OCI-LY1 (cell line): ENCODE results near the gene SEC61B.

Source experiments
- H2AFZ ChIP-seq: fragments of 200-600 bp; sonication (generic), shearing (Covaris generic); 2 replicates; pipeline ENCODE4 v1.6.0; 2014; ENCODE audit warnings: antibody characterized with exemption, mild to moderate bottlenecking, low read length
- H3F3A ChIP-seq: fragments of 200-600 bp; sonication (generic), shearing (Covaris generic); 2 replicates; pipeline ENCODE4 v1.6.0; 2014; ENCODE audit warnings: mild to moderate bottlenecking, antibody characterized with exemption, low read length, moderate library complexity; ENCODE audit not compliant: insufficient read depth
- H3K27ac ChIP-seq: fragments of 200-600 bp; sonication (generic); 2 replicates; pipeline ENCODE4 v1.5.1; 2014; ENCODE audit warnings: low read length, mixed run types, mild to moderate bottlenecking, low read depth; ENCODE audit not compliant: poor library complexity, severe bottlenecking
- H3K27me3 ChIP-seq: fragments of 200-600 bp; sonication (generic); 2 replicates; pipeline ENCODE4 v1.6.0; 2014; ENCODE audit warnings: antibody characterized with exemption, mild to moderate bottlenecking, low read length, moderate library complexity; ENCODE audit not compliant: insufficient read depth
- H3K36me3 ChIP-seq: fragments of 200-600 bp; sonication (generic); 2 replicates; pipeline ENCODE4 v1.6.1; 2014; ENCODE audit warnings: mild to moderate bottlenecking, antibody characterized with exemption, low read length, moderate library complexity, mixed read lengths; ENCODE audit not compliant: insufficient read depth
- H3K4me1 ChIP-seq: fragments of 200-600 bp; sonication (generic); 2 replicates; pipeline ENCODE4 v1.5.1; 2014; ENCODE audit warnings: mild to moderate bottlenecking, low read length, moderate library complexity; ENCODE audit not compliant: insufficient read depth, severe bottlenecking
- H3K4me2 ChIP-seq: fragments of 200-600 bp; sonication (generic), shearing (Covaris generic); 2 replicates; pipeline ENCODE4 v1.6.1; 2014; ENCODE audit warnings: low read length
- H3K4me3 ChIP-seq: fragments of 200-600 bp; sonication (generic); 2 replicates; pipeline ENCODE4 v1.5.1; 2014; ENCODE audit warnings: low read length, low read depth, mild to moderate bottlenecking, mixed read lengths; ENCODE audit not compliant: poor library complexity, severe bottlenecking
- H3K79me2 ChIP-seq: fragments of 200-600 bp; shearing (Covaris generic); 2 replicates; pipeline ENCODE4 v1.6.1; 2016; ENCODE audit warnings: mixed run types, low read length, mixed read lengths; ENCODE audit not compliant: insufficient read depth
- H3K9ac ChIP-seq: fragments of 200-600 bp; sonication (generic), shearing (Covaris generic); 2 replicates; pipeline ENCODE4 v1.6.1; 2014; ENCODE audit warnings: mild to moderate bottlenecking, low read length, mixed read lengths
- H3K9me2 ChIP-seq: fragments of 200-600 bp; sonication (generic), shearing (Covaris generic); 2 replicates; pipeline ENCODE4 v1.6.1; 2014; ENCODE audit warnings: low read depth, mild to moderate bottlenecking, low read length, mixed read lengths
- H3K9me3 ChIP-seq: fragments of 200-600 bp; shearing (Covaris generic); 2 replicates; pipeline ENCODE4 v1.6.1; 2014; ENCODE audit warnings: low read length, mixed read lengths
- H4K20me1 ChIP-seq: fragments of 200-600 bp; sonication (generic), shearing (Covaris generic); 2 replicates; pipeline ENCODE4 v1.6.0; 2016; ENCODE audit warnings: mild to moderate bottlenecking, low read length; ENCODE audit not compliant: insufficient read depth
- CTCF ChIP-seq: fragments of 200-600 bp; sonication (generic), shearing (Covaris generic); IDR thresholded peaks from 2 replicates; pipeline ENCODE4 v1.5.1; 2017; ENCODE audit warnings: mild to moderate bottlenecking, antibody characterized with exemption, low read length, moderate library complexity, mixed read lengths
- EZH2 ChIP-seq: fragments of 200-600 bp; sonication (generic), shearing (Covaris generic); IDR thresholded peaks from 2 replicates; pipeline ENCODE4 v1.8.0; 2017; ENCODE audit warnings: borderline replicate concordance, mixed run types, mild to moderate bottlenecking, antibody characterized with exemption, low read length, moderate library complexity, mixed read lengths

SEC61B gene

GRCh38 chr9:99269416-99269815 is 47.3 kb downstream of the SEC61B start:
- Histone ChIP-seq H3K27me3 (no peaks in the 10 kb centered on the region), H4K20me1 (no peaks in the 10 kb centered on the region), H3K4me3 (no peak overlapping the region), H3F3A (no peaks in the 10 kb centered on the region), H3K4me2 (no peak overlapping the region), H3K9me2 (no peaks in the 10 kb centered on the region), H3K4me1 (peaks cover 28% of the 10 kb centered on the region), H3K36me3 (no peaks in the 10 kb centered on the region), H3K27ac (no peak overlapping the region), H3K79me2 (no peaks in the 10 kb centered on the region), H2AFZ (no peak overlapping the region), H3K9me3 (no peaks in the 10 kb centered on the region), H3K9ac (no peak overlapping the region)
- TF ChIP-seq EZH2: no peak
- no peak for TF ChIP-seq CTCF

- Histone ChIP-seq H3K4me2 (no peak overlapping the region), H3K9me2 (no peaks in the 10 kb centered on the region), H3F3A (no peaks in the 10 kb centered on the region), H3K27ac (no peak overlapping the region), H3K36me3 (no peaks in the 10 kb centered on the region), H3K9me3 (no peaks in the 10 kb centered on the region), H3K79me2 (no peaks in the 10 kb centered on the region), H2AFZ (no peak overlapping the region), H3K27me3 (no peaks in the 10 kb centered on the region), H3K4me3 (no peak overlapping the region), H3K9ac (no peak overlapping the region), H4K20me1 (no peaks in the 10 kb centered on the region), H3K4me1 (peaks cover 18% of the 10 kb centered on the region)
- TF ChIP-seq CTCF (no peak), EZH2 (no peak)
Observed at GRCh38 chr9:99270491-99270890, 48.4 kb downstream of the SEC61B start.

- Histone ChIP-seq H3K27me3 (no peaks in the 10 kb centered on the region), H3K36me3 (no peaks in the 10 kb centered on the region), H3K4me3 (no peak overlapping the region), H2AFZ (no peak overlapping the region), H3F3A (no peaks in the 10 kb centered on the region), H3K9ac (no peak overlapping the region), H3K4me1 (no peaks in the 10 kb centered on the region), H3K4me2 (no peak overlapping the region), H3K27ac (no peak overlapping the region), H3K9me2 (no peaks in the 10 kb centered on the region), H3K9me3 (no peaks in the 10 kb centered on the region), H4K20me1 (no peaks in the 10 kb centered on the region), H3K79me2 (no peaks in the 10 kb centered on the region)
- TF ChIP-seq CTCF (no peak), EZH2 (no peak)
Observed at GRCh38 chr9:99272836-99273235, 50.8 kb downstream of the SEC61B start.
